Mesendoderm (in vitro differentiated cells): ENCODE measurements around the gene CKAP5. TPM values are rescaled to one million over a fixed set of nuclear protein-coding genes. Genes with fewer than 3 reads are reported as not detected.

Source experiments
- DNase-seq: peaks from one replicate; pipeline ENCODE4 v3.0.0; 2013
- H2AK5ac ChIP-seq: 2 replicates; pipeline ENCODE4 v1.6.1; 2013; ENCODE audit warnings: low read length, inconsistent platforms
- H2BK120ac ChIP-seq: 2 replicates; pipeline ENCODE4 v1.6.1; 2013; ENCODE audit warnings: low read depth, mild to moderate bottlenecking, low read length, moderate library complexity, mixed read lengths
- H2BK15ac ChIP-seq: replicated peaks from 2 replicates; pipeline ENCODE4 v1.6.1; 2013; ENCODE audit warnings: low read depth, mild to moderate bottlenecking, moderate library complexity
- H2BK5ac ChIP-seq: 2 replicates; pipeline ENCODE4 v1.6.1; 2013; ENCODE audit warnings: low read length, inconsistent platforms
- H3K18ac ChIP-seq: 2 replicates; pipeline ENCODE4 v1.6.1; 2013; ENCODE audit warnings: mild to moderate bottlenecking, low read length, mixed read lengths
- H3K23ac ChIP-seq: one replicate; pipeline ENCODE4 v1.6.1; 2013; ENCODE audit warnings: low read length
- H3K27ac ChIP-seq: 2 replicates; pipeline ENCODE4 v1.5.1; 2013; ENCODE audit warnings: low read depth, mild to moderate bottlenecking, inconsistent platforms, low read length, moderate library complexity
- H3K27me3 ChIP-seq: 2 replicates; pipeline ENCODE4 v1.6.1; 2013; ENCODE audit warnings: low read length, control low read depth, mild to moderate bottlenecking, inconsistent platforms; ENCODE audit not compliant: insufficient read depth, poor library complexity
- H3K36me3 ChIP-seq: 2 replicates; pipeline ENCODE4 v1.6.1; 2013; ENCODE audit warnings: low read length, inconsistent platforms; ENCODE audit not compliant: control insufficient read depth, insufficient read depth
- H3K4ac ChIP-seq: one replicate; pipeline ENCODE4 v1.6.1; 2013; ENCODE audit warnings: low read depth, mild to moderate bottlenecking, low read length, moderate library complexity
- H3K4me1 ChIP-seq: 2 replicates; pipeline ENCODE4 v1.6.1; 2013; ENCODE audit warnings: low read depth, low read length, inconsistent platforms; ENCODE audit not compliant: control insufficient read depth
- H3K4me2 ChIP-seq: 2 replicates; pipeline ENCODE4 v1.6.1; 2013; ENCODE audit warnings: low read length
- H3K4me3 ChIP-seq: 2 replicates; pipeline ENCODE4 v1.5.1; 2013; ENCODE audit warnings: mild to moderate bottlenecking, low read length
- H3K56ac ChIP-seq: one replicate; pipeline ENCODE4 v1.6.1; 2013; ENCODE audit warnings: low read length
- H3K79me1 ChIP-seq: 2 replicates; pipeline ENCODE4 v1.6.1; 2013; ENCODE audit warnings: low read length, inconsistent platforms
- H3K79me2 ChIP-seq: 2 replicates; pipeline ENCODE4 v1.6.1; 2013; ENCODE audit warnings: mild to moderate bottlenecking, low read length; ENCODE audit not compliant: control insufficient read depth, insufficient read depth
- H3K9ac ChIP-seq: 2 replicates; pipeline ENCODE4 v1.6.1; 2013; ENCODE audit warnings: low read length, inconsistent platforms
- H4K5ac ChIP-seq: one replicate; pipeline ENCODE4 v1.6.1; 2013; ENCODE audit warnings: low read length
- H4K8ac ChIP-seq: one replicate; pipeline ENCODE4 v1.6.1; 2013; ENCODE audit warnings: low read depth, mild to moderate bottlenecking, control low read depth, low read length, moderate library complexity
- WGBS: extraction: QIAGEN DNeasy Blood & Tissue Kit; methylation state at CpG from one replicate; pipeline ENCODE4 v1.1.7; 2013; ENCODE audit warnings: low lambda C conversion rate, missing lambda C conversion rate; ENCODE audit not compliant: insufficient coverage; ENCODE audit errors: extremely low coverage; 5-methylcytosine and 5-hydroxymethylcytosine counted together
- small RNA-seq: library from polyadenylated mRNA; stranded (forward); fragments of <200 nt; extraction: miRNeasy Mini kit (QIAGEN cat#:217004); gene quantifications from one replicate; pipeline ENCODE3, GENCODE V24; 2013; ENCODE audit not compliant: insufficient read depth

CKAP5 gene

DNA sequence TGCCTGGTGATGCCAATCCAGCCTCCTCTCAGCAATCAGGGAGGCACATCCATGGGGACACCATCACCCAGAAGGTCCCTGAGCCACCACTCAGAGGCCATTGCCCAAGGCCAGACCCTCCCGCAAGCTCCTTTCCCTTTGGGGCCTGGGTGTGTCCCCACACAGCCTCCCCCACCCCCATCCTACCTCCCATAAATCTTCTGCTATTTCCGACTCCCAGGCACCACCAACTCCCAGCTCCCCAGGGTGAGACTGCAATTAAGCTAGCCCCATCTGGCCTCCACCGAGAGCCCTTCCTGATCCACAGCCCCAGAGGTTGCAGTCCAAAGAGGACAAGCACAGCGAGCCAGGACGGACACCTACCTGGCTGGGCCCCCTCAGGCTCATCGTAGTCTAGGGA lies 152.0 kb downstream of the CKAP5 start:
- H3K4ac ChIP-seq: no peak overlapping the region
- no peak overlapping the region for H3K18ac ChIP-seq
- no peaks in the 10 kb centered on the region for H3K79me2 ChIP-seq
- H3K9ac ChIP-seq: no peak overlapping the region
- no peak overlapping the region for H3K23ac ChIP-seq
- H4K5ac ChIP-seq: no peak overlapping the region
- H2BK120ac ChIP-seq: no peak overlapping the region
- no peak overlapping the region for H3K56ac ChIP-seq
- no peak overlapping the region for H3K27ac ChIP-seq
- no peak overlapping the region for H2BK15ac ChIP-seq
- H3K4me2 ChIP-seq: no peak overlapping the region
- WGBS: no CpG with 5 or more reads among the region's 6 CpGs
- no peak overlapping the region for H2BK5ac ChIP-seq
- H4K8ac ChIP-seq: no peak overlapping the region
- H2AK5ac ChIP-seq: no peak overlapping the region
- no peak overlapping the region for H3K4me3 ChIP-seq
- no peak for DNase-seq
- no peaks in the 10 kb centered on the region for H3K4me1 ChIP-seq
- peaks cover 3% of the 10 kb centered on the region for H3K79me1 ChIP-seq
- peaks cover 6% of the 10 kb centered on the region for H3K36me3 ChIP-seq
- no peaks in the 10 kb centered on the region for H3K27me3 ChIP-seq

- no peaks in the 10 kb centered on the region for H3K79me2 ChIP-seq
- no peak overlapping the region for H2BK120ac ChIP-seq
- H3K27ac ChIP-seq: no peak overlapping the region
- no peak overlapping the region for H3K9ac ChIP-seq
- H2AK5ac ChIP-seq: no peak overlapping the region
- H2BK5ac ChIP-seq: no peak overlapping the region
- no peak overlapping the region for H4K5ac ChIP-seq
- no peak overlapping the region for H4K8ac ChIP-seq
- H2BK15ac ChIP-seq: no peak overlapping the region
- H3K36me3 ChIP-seq: peaks cover 7% of the 10 kb centered on the region
- H3K56ac ChIP-seq: no peak overlapping the region
- DNase-seq: no peak
- peaks cover 1% of the 10 kb centered on the region for H3K79me1 ChIP-seq
- H3K4me1 ChIP-seq: no peaks in the 10 kb centered on the region
- no peak overlapping the region for H3K18ac ChIP-seq
- no peaks in the 10 kb centered on the region for H3K27me3 ChIP-seq
- H3K4me3 ChIP-seq: no peak overlapping the region
- no peak overlapping the region for H3K4me2 ChIP-seq
- no peak overlapping the region for H3K23ac ChIP-seq
- no peak overlapping the region for H3K4ac ChIP-seq
- WGBS: no CpG with 5 or more reads among the region's 2 CpGs
Measured at GRCh38 chr11:46693597-46694012, 152.5 kb downstream of the CKAP5 start.

Small RNA genes lying within 50 kb of the gene (small RNA-seq; reads per million reads assigned to genes)
- 2.0 reads per million, percentile 16 among the genes with 10 or more reads in this experiment for gene MIR5582
- not detected for gene RF00573
- 46.9 reads per million, percentile 94 among the genes with 10 or more reads in this experiment for gene SNORD67
